Testis (tissue), 2 donors: ENCODE results near the gene RNF17.

Experiments used
- CTCF ChIP-seq, 3 experiments: fragments of 450-650 bp in 2 of 3; fragments of 200-600 bp in 1 of 3; sonication (generic) in 1 of 3; IDR thresholded peaks; one replicate each; pipeline ENCODE4 v1.5.1; 2016 to 2019; ENCODE audit warnings: antibody characterized with exemption in 3 of 3, mild to moderate bottlenecking in 2 of 3, moderate library complexity in 1 of 3
- POLR2A ChIP-seq: fragments of 450-650 bp; IDR thresholded peaks from one replicate; pipeline ENCODE4 v1.6.1; 2017; ENCODE audit warnings: antibody characterized with exemption, mild to moderate bottlenecking, moderate library complexity

GRCh38 chr13:24725379-24725778, 38.6 kb upstream of the RNF17 start:
- TF ChIP-seq CTCF (IDR thresholded peaks at IDR 0.05) = no peak
- no peak for TF ChIP-seq POLR2A
